Measurements from ENCODE around the gene C1orf198.

DNA sequence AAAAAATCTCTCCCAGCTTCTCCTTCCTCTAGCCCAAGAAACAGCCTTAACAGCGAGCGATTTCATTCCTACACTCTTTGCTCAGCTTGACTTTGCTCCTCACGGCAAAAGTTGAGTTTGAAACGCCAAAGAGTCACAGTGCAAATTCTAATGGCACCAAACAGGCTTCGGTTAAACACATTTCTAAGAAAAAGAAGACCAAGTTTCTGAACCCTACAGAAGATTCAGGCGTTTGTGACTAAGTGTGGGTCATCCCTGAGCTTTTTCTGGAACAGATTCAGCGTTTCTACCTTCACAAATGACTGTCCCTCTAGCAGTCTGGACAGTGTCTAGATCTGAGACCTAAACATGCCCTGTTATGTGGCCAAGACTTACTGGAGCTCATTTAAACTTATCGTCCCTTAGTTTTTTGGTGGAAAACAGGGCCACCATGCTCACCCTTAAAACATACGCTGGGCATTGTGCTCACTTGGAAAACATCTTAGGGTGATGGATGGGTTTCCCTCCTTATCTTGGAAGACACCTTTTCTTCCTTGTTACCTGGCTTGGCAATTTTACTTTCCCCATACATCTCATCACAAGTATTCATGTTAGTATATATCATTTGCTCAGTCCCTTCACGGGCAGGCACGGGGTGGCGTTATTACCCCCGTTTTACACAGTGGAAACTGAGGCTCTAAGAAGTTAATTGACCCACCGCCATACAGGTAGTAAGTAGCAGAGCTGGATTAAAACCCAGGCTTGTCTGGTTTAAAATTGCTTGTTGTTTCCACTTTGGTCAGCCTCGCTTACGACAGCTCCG is 1.0 kb downstream of the C1orf198 start:
- TF ChIP-seq, protein P1, sequence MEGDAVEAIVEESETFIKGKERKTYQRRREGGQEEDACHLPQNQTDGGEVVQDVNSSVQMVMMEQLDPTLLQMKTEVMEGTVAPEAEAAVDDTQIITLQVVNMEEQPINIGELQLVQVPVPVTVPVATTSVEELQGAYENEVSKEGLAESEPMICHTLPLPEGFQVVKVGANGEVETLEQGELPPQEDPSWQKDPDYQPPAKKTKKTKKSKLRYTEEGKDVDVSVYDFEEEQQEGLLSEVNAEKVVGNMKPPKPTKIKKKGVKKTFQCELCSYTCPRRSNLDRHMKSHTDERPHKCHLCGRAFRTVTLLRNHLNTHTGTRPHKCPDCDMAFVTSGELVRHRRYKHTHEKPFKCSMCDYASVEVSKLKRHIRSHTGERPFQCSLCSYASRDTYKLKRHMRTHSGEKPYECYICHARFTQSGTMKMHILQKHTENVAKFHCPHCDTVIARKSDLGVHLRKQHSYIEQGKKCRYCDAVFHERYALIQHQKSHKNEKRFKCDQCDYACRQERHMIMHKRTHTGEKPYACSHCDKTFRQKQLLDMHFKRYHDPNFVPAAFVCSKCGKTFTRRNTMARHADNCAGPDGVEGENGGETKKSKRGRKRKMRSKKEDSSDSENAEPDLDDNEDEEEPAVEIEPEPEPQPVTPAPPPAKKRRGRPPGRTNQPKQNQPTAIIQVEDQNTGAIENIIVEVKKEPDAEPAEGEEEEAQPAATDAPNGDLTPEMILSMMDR (IDR thresholded peaks at IDR 0.05): no peak
- TF ChIP-seq EZH2 (IDR thresholded peaks at IDR 0.05) (no peak), EZH2phosphoT487 (IDR thresholded peaks at IDR 0.05) (no peak)

Measured in neural progenitor cell (in vitro differentiated cells).